Stomach (tissue), 9 donors: Measurements from ENCODE around the gene CACNA2D3. TPM values are rescaled to one million over a fixed set of nuclear protein-coding genes. Genes with fewer than 3 reads are reported as not detected.

Experiments used
- DNase-seq, 2 donors: peaks; one replicate each; pipeline versions ENCODE4 v3.0.0 to v3.0.0-alpha.2; 2013 to 2019
- H3K27ac ChIP-seq, 5 donors: fragments of 200-600 bp in 4 of 5; sonication (generic) in 4 of 5; one replicate each; pipeline ENCODE4 v1.5.1; 2013 to 2019; ENCODE audit warnings: mild to moderate bottlenecking in 1 of 5, moderate library complexity in 1 of 5
- H3K27me3 ChIP-seq, 3 donors: fragments of 200-600 bp; sonication (generic); one replicate each; pipeline ENCODE4 v1.5.1; 2017 to 2019; ENCODE audit warnings: mixed run types in 1 of 3
- H3K36me3 ChIP-seq, 4 donors: fragments of 200-600 bp; sonication (generic); 1 replicate in 3 of 4; 2 replicates in 1 of 4; pipeline ENCODE4 v1.5.1; 2016 to 2019
- H3K4me1 ChIP-seq, 4 donors: fragments of 200-600 bp; sonication (generic); one replicate each; pipeline ENCODE4 v1.5.1; 2016 to 2019
- H3K4me3 ChIP-seq, 4 donors: fragments of 200-600 bp; sonication (generic) in 3 of 4; one replicate each; pipeline ENCODE4 v1.5.1; 2016 to 2019; ENCODE audit warnings: mild to moderate bottlenecking in 1 of 4
- H3K9me3 ChIP-seq, 4 donors: fragments of 200-600 bp; sonication (generic); one replicate each; pipeline ENCODE4 v1.5.1; 2016 to 2019
- CTCF ChIP-seq, 7 experiments: fragments of 450-650 bp in 4 of 7; fragments of 200-600 bp in 3 of 7; sonication (generic) in 3 of 7; IDR thresholded peaks; one replicate each; pipeline ENCODE4 v1.5.1; 2016 to 2019; ENCODE audit warnings: antibody characterized with exemption in 7 of 7, control low read depth in 2 of 7, mild to moderate bottlenecking in 1 of 7
- EP300 ChIP-seq: sonication (generic); formaldehyde crosslinking; IDR thresholded peaks from one replicate; pipeline ENCODE4 v1.6.1; 2017; ENCODE audit warnings: antibody characterized with exemption
- POLR2A ChIP-seq, 4 donors: fragments of 450-650 bp; IDR thresholded peaks; one replicate each; pipeline ENCODE4 v1.6.1; 2016; ENCODE audit warnings: antibody characterized with exemption in 4 of 4, control low read depth in 2 of 4, mild to moderate bottlenecking in 1 of 4, moderate library complexity in 1 of 4
- POLR2AphosphoS5 ChIP-seq, 3 donors: sonication (generic); formaldehyde crosslinking; IDR thresholded peaks; one replicate each; pipeline ENCODE4 v1.6.1; 2016; ENCODE audit warnings: antibody characterized with exemption in 3 of 3
- WGBS, 5 donors: extraction: QIAGEN DNeasy Blood & Tissue Kit in 3 of 5; methylation state at CpG; one replicate each; pipeline versions ENCODE4 v1.1.5 to v1.1.7; 2013 to 2018; 5-methylcytosine and 5-hydroxymethylcytosine counted together
- intact Hi-C: fragments of 100-400 bp; cut with DNase I; formaldehyde crosslinking; loops from one replicate; pipeline ENCODE4 v1.15.1; 2023; ENCODE audit warnings: low total_unique reads
- polyA plus RNA-seq, 3 donors: library from polyadenylated mRNA; stranded (reverse); fragments of 200-250 nt; gene quantifications; one replicate each; pipeline ENCODE4 v1.2.3, GENCODE V29; 2013
- total RNA-seq, 5 donors: library from RNA; depleted of rRNA; stranded (reverse); fragments of >200 nt; gene quantifications; one replicate each; pipeline versions ENCODE4 v1.1.0 to v1.2.3, GENCODE V29; 2014 to 2016
- donor health status: healthy with polysubstance abuse.
- donor health status: Bipolar disorder and iron deficiency.
- donor health status: healthy.

Gene CACNA2D3
- total and polyA plus RNA-seq, 8 donors, result 0.56 to 54.0 (median 2.9) TPM; not detected in 1

GRCh38 chr3:54800478-54800877 lies 678.1 kb downstream of the CACNA2D3 start:
- H3K9me3 ChIP-seq, result no peaks in the 10 kb centered on the region
- H3K4me1 ChIP-seq, result no peaks in the 10 kb centered on the region
- WGBS, 5 donors, result 62 to 77% (median 75%) methylated on average over 1 of the region's 1 CpG
- no peaks in the 10 kb centered on the region for H3K27me3 ChIP-seq
- intact Hi-C loops, result no loop called here
- no peak overlapping the region for H3K4me3 ChIP-seq
- no peak for TF ChIP-seq CTCF (IDR thresholded peaks at IDR 0.05)
- TF ChIP-seq POLR2AphosphoS5 (IDR thresholded peaks at IDR 0.05), result no peak
- TF ChIP-seq POLR2A (IDR thresholded peaks at IDR 0.05), result no peak
- no peak for TF ChIP-seq EP300
- no peak for DNase-seq
- no peaks in the 10 kb centered on the region for H3K36me3 ChIP-seq
- no peak overlapping the region for H3K27ac ChIP-seq

GRCh38 chr3:54801977-54802376 lies 679.6 kb downstream of the CACNA2D3 start:
- Histone ChIP-seq H3K4me1 (no peaks in the 10 kb centered on the region), H3K27ac (no peak overlapping the region), H3K27me3 (no peaks in the 10 kb centered on the region), H3K4me3 (no peak overlapping the region), H3K9me3 (no peaks in the 10 kb centered on the region), H3K36me3 (no peaks in the 10 kb centered on the region)
- intact Hi-C loops, result no loop called here
- no peak for TF ChIP-seq CTCF (IDR thresholded peaks at IDR 0.05)
- TF ChIP-seq EP300, result no peak
- no peak for TF ChIP-seq POLR2A (IDR thresholded peaks at IDR 0.05)
- TF ChIP-seq POLR2AphosphoS5 (IDR thresholded peaks at IDR 0.05), result no peak
- no peak for DNase-seq

- H3K27ac ChIP-seq, result no peak overlapping the region
- WGBS, 5 donors, result 57 to 66% (median 64%) methylated on average over 3 of the region's 3 CpGs
- intact Hi-C loops, result no loop called here
- no peaks in the 10 kb centered on the region for H3K27me3 ChIP-seq
- no peaks in the 10 kb centered on the region for H3K36me3 ChIP-seq
- TF ChIP-seq POLR2A (IDR thresholded peaks at IDR 0.05) (no peak), EP300 (no peak), CTCF (IDR thresholded peaks at IDR 0.05) (no peak), POLR2AphosphoS5 (IDR thresholded peaks at IDR 0.05) (no peak)
- DNase-seq, result no peak
- H3K4me1 ChIP-seq, result no peaks in the 10 kb centered on the region
- no peaks in the 10 kb centered on the region for H3K9me3 ChIP-seq
- no peak overlapping the region for H3K4me3 ChIP-seq
Observed at GRCh38 chr3:54810401-54810800, 688.0 kb downstream of the CACNA2D3 start.

DNA sequence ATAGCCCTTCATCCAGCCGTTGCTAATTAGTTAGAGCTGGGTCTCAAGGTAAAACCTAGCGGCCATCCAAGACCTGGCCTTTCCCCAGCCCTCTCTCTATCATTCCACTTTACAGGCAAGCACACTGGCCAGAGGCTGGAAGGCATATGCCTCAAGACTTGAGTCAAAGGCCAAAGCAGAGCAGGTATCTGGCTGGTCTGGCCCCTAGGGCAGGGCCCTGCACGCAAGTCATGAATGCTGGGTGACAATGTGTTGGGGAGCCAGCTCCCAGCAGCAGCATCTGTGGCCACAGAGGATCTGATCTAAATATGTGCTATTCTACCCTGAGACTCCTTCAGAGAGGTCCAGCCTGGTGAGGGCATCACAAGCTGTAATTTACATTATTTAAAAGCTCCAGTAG lies 691.9 kb downstream of the CACNA2D3 start:
- DNase-seq, result no peak
- H3K4me3 ChIP-seq, result no peak overlapping the region
- TF ChIP-seq EP300, result no peak
- no peak for TF ChIP-seq CTCF (IDR thresholded peaks at IDR 0.05)
- no peak for TF ChIP-seq POLR2AphosphoS5 (IDR thresholded peaks at IDR 0.05)
- no peak for TF ChIP-seq POLR2A (IDR thresholded peaks at IDR 0.05)
- no peaks in the 10 kb centered on the region for H3K4me1 ChIP-seq
- no peak overlapping the region for H3K27ac ChIP-seq
- no peaks in the 10 kb centered on the region for H3K27me3 ChIP-seq
- H3K9me3 ChIP-seq, result no peaks in the 10 kb centered on the region
- 80 to 96% (median 91%) methylated on average over 3 of the region's 3 CpGs for WGBS, 5 donors
- intact Hi-C loops, result no loop called here
- H3K36me3 ChIP-seq, result no peaks in the 10 kb centered on the region
